Stomach (tissue), 4 donors: Measurements from ENCODE around the gene UCK2.

Source experiments
- CTCF ChIP-seq, 7 experiments: fragments of 450-650 bp in 4 of 7; fragments of 200-600 bp in 3 of 7; sonication (generic) in 3 of 7; IDR thresholded peaks; one replicate each; pipeline ENCODE4 v1.5.1; 2016 to 2019; ENCODE audit warnings: antibody characterized with exemption in 7 of 7, control low read depth in 2 of 7, mild to moderate bottlenecking in 1 of 7
- EP300 ChIP-seq: sonication (generic); formaldehyde crosslinking; IDR thresholded peaks from one replicate; pipeline ENCODE4 v1.6.1; 2017; ENCODE audit warnings: antibody characterized with exemption
- POLR2A ChIP-seq, 4 donors: fragments of 450-650 bp; IDR thresholded peaks; one replicate each; pipeline ENCODE4 v1.6.1; 2016; ENCODE audit warnings: antibody characterized with exemption in 4 of 4, control low read depth in 2 of 4, mild to moderate bottlenecking in 1 of 4, moderate library complexity in 1 of 4
- POLR2AphosphoS5 ChIP-seq, 3 donors: sonication (generic); formaldehyde crosslinking; IDR thresholded peaks; one replicate each; pipeline ENCODE4 v1.6.1; 2016; ENCODE audit warnings: antibody characterized with exemption in 3 of 3

- TF ChIP-seq POLR2AphosphoS5 (IDR thresholded peaks at IDR 0.05) (no peak), CTCF (IDR thresholded peaks at IDR 0.05) (no peak), POLR2A (IDR thresholded peaks at IDR 0.05) (no peak), EP300 (no peak)
Observed at GRCh38 chr1:165912638-165913037, 85.2 kb downstream of the UCK2 start.
